Nucleus accumbens (tissue), 56 donors: ENCODE measurements around the gene ARMC12.

ENCODE experiments used
- DNase-seq, 56 donors: peaks; one replicate each; lab custom pipeline; 2025; lab: John Stamatoyannopoulos, UW

ARMC12 gene

DNA sequence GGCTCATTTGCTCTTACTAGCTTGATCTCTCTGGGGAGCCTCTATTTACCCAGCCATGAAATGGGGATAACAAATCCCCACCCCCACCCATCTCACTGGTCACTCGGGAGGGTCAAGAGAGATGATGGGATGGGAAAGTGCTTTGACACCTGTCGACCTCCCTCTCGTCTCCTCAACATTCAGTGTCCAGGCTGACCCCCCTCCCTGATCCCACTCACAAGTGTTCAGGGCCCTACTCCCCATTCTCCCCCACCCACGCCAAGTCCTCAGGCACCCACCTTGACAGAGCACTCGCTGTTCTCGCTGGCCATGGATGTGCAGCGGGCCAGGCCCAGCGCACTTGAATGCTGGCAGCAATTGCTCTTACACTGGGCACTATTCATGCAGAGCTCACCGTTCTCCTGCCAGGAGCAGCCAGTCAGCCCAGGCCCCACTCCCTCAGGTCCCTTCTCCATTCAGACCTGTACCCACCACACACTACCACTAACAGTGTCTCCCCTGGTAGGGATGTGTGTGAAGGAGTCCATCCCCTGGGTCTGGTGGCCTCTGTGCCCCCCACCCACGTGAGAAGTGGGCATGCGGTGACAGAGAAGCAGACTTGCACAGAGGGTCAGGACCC is 58.7 kb downstream of the ARMC12 start:
- no peak for DNase-seq

DNA sequence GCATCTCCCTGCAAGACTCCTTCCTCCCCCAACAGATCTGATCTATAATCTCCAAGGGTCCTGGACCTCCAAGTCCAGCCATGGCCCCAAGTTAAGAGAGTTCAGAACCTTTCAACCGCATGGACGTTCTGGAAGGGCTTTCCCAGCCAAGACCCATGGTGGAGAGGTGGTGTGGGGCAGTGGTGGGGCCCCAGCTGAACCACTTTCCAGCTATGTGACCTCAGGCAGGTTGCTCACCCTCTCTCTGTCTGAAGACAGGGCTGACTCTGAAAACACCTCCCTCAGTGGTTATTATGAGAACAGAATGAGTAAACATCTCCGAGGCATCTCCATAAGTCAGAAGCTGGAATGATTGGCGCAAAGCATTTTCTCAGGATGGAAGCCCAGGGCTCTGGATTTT is 59.4 kb downstream of the ARMC12 start:
- no peak for DNase-seq

DNA sequence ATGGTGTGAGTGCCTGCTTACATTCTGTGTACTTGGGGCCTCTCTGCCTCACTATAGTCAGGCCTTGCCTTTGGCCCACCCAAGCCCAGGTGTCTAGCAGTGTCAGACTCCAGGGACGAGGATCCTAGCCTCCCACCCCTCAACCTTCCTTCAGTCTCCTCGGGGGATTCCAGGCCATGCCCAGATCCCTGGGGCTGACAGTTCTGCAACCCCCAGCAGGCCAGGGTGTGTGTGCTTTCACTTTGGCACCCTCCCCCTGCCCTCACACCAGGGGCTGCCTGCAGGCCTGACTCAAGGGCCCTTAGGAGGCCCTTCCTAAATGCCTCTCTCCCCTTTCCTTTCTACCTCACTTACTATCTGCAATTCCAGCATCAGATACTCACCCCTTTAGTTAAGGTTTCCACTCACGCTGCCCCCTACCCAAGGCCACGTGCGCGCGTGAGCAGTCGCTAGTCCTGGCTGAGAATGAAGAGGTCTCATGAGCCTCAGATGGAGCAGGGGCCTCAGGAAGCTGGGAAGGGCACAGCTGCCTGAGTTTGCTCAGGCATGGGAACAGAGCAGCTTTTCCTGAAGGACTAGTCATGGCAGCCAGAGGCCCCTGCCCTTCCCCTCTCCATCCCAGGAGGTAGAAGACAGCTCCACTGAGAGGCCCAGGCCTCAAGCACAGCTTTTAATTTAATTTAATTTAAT is 61.1 kb downstream of the ARMC12 start:
- no peak for DNase-seq
